H1 (cell line): ENCODE data around the gene CYP17A1. TPM values are rescaled to one million over a fixed set of nuclear protein-coding genes. Genes with fewer than 3 reads are reported as not detected.

ENCODE experiments used
- CTCF ChIA-PET: fragments of 300-600 bp; sonication (Branson Sonifier 250); formaldehyde crosslinking; loops from one replicate; lab custom pipeline; 2021; ENCODE audit not compliant: partially characterized antibody; lab: Charles Lee
- POLR2A ChIA-PET: fragments of 300-600 bp; sonication (Branson Sonifier 250); formaldehyde crosslinking; loops from one replicate; lab custom pipeline; 2021; ENCODE audit warnings: inconsistent platforms; ENCODE audit not compliant: partially characterized antibody; lab: Charles Lee
- DNase-seq, 2 experiments: peaks; one replicate each; pipeline versions ENCODE4 v3.0.0 to v3.0.0-alpha.2; 2010 to 2022; ENCODE audit warnings: low spot score in 2 of 2, low read depth in 1 of 2, mixed read lengths in 1 of 2
- FAIRE-seq: peaks from 2 replicates; lab custom pipeline; 2011; peaks lifted over from hg19 to GRCh38; lab: Jason Lieb, UNC
- H2AFZ ChIP-seq: 2 replicates; pipeline ENCODE4 v1.8.1; 2012; ENCODE audit warnings: low read length, inconsistent platforms
- H2AK5ac ChIP-seq: 2 replicates; pipeline ENCODE4 v1.6.1; 2013; ENCODE audit warnings: low read depth, low read length
- H2BK120ac ChIP-seq: replicated peaks from 2 replicates; pipeline ENCODE3; 2013; ENCODE audit warnings: low read depth, low read length, inconsistent platforms
- H2BK12ac ChIP-seq: 2 replicates; pipeline ENCODE4 v1.6.1; 2013; ENCODE audit warnings: low read depth, low read length
- H2BK15ac ChIP-seq: 2 replicates; pipeline ENCODE4 v1.6.1; 2013; ENCODE audit warnings: low read length
- H2BK20ac ChIP-seq: 2 replicates; pipeline ENCODE4 v1.6.1; 2013; ENCODE audit warnings: low read length
- H2BK5ac ChIP-seq: 2 replicates; pipeline ENCODE4 v1.6.1; 2013; ENCODE audit warnings: low read depth, low read length
- H3K14ac ChIP-seq: 2 replicates; pipeline ENCODE4 v1.6.1; 2013; ENCODE audit warnings: inconsistent platforms; ENCODE audit not compliant: insufficient read length
- H3K18ac ChIP-seq: 2 replicates; pipeline ENCODE4 v1.6.1; 2013; ENCODE audit warnings: low read length; ENCODE audit errors: extremely low read depth
- H3K23ac ChIP-seq: 2 replicates; pipeline ENCODE4 v1.6.1; 2013; ENCODE audit warnings: inconsistent platforms; ENCODE audit not compliant: insufficient read length
- H3K23me2 ChIP-seq: 2 replicates; pipeline ENCODE4 v1.6.1; 2013; ENCODE audit warnings: low read depth, low read length
- H3K27ac ChIP-seq: 2 replicates; pipeline ENCODE4 v1.6.1; 2011; ENCODE audit warnings: low read depth, low read length, inconsistent platforms
- H3K27me3 ChIP-seq, 4 experiments: replicated peaks in 1 of 4; 1 replicate in 1 of 4; 2 replicates in 3 of 4; pipeline versions ENCODE4 v1.6.1 to v1.8.1; 2011 to 2013; ENCODE audit warnings: low read length in 3 of 4, mild to moderate bottlenecking in 3 of 4, inconsistent platforms in 2 of 4, mixed read lengths in 2 of 4, moderate library complexity in 1 of 4; ENCODE audit not compliant: control insufficient read depth in 3 of 4, insufficient read depth in 3 of 4; ENCODE audit errors: extremely low read depth in 1 of 4
- H3K36me3 ChIP-seq, 4 experiments: 2 replicates each; pipeline versions ENCODE4 v1.6.1 to v1.8.1; 2011 to 2013; ENCODE audit warnings: mild to moderate bottlenecking in 4 of 4, low read length in 3 of 4, moderate library complexity in 2 of 4, control low read depth in 1 of 4, inconsistent platforms in 1 of 4; ENCODE audit not compliant: insufficient read depth in 4 of 4, control insufficient read depth in 2 of 4
- H3K4ac ChIP-seq: replicated peaks from 2 replicates; pipeline ENCODE3; 2013; ENCODE audit warnings: low read length, low read depth, mixed read lengths, inconsistent platforms; ENCODE audit not compliant: insufficient read length
- H3K4me1 ChIP-seq, 4 experiments: replicated peaks in 1 of 4; 1 replicate in 1 of 4; 2 replicates in 3 of 4; pipeline versions ENCODE4 v1.6.1 to v1.8.1; 2011 to 2013; ENCODE audit warnings: low read length in 3 of 4, inconsistent platforms in 2 of 4, mixed read lengths in 1 of 4; ENCODE audit not compliant: insufficient read depth in 4 of 4, control insufficient read depth in 3 of 4
- H3K4me2 ChIP-seq, 2 experiments: 2 replicates each; pipeline versions ENCODE4 v1.6.1 to v1.8.1; 2011 to 2013; ENCODE audit warnings: low read depth in 2 of 2, low read length in 2 of 2, control low read depth in 1 of 2, inconsistent platforms in 1 of 2, mild to moderate bottlenecking in 1 of 2; ENCODE audit not compliant: insufficient read depth in 1 of 2
- H3K4me3 ChIP-seq, 4 experiments: fragments of 200-600, 300-600 bp in 1 of 4; sonication (generic), shearing (Covaris generic), sonication (Bioruptor Twin) in 1 of 4; 2 replicates each; pipeline versions ENCODE4 v1.5.1 to v1.8.1; 2011 to 2016; ENCODE audit warnings: low read length in 4 of 4, low read depth in 3 of 4, control low read depth in 2 of 4, inconsistent platforms in 2 of 4, mild to moderate bottlenecking in 2 of 4, mixed read lengths in 1 of 4, moderate library complexity in 1 of 4; ENCODE audit not compliant: insufficient read depth in 2 of 4; ENCODE audit errors: extremely low read depth in 1 of 4
- H3K56ac ChIP-seq: replicated peaks from 2 replicates; pipeline ENCODE3; 2013; ENCODE audit warnings: low read depth, mild to moderate bottlenecking, mixed read lengths, low read length, inconsistent platforms; ENCODE audit not compliant: insufficient read length
- H3K79me1 ChIP-seq: 2 replicates; pipeline ENCODE4 v1.6.1; 2013; ENCODE audit warnings: low read depth, low read length, control low read depth
- H3K79me2 ChIP-seq, 2 experiments: 2 replicates each; pipeline versions ENCODE4 v1.6.1 to v1.8.1; 2012 to 2013; ENCODE audit warnings: low read length in 2 of 2, mild to moderate bottlenecking in 2 of 2, inconsistent platforms in 1 of 2; ENCODE audit not compliant: insufficient read depth in 2 of 2, control insufficient read depth in 1 of 2
- H3K9ac ChIP-seq, 4 experiments: replicated peaks in 1 of 4; 1 replicate in 1 of 4; 2 replicates in 3 of 4; pipeline versions ENCODE4 v1.6.1 to v1.8.1; 2011 to 2013; ENCODE audit warnings: low read depth in 3 of 4, low read length in 3 of 4, control low read depth in 2 of 4, mild to moderate bottlenecking in 2 of 4, moderate library complexity in 2 of 4, inconsistent platforms in 1 of 4; ENCODE audit errors: extremely low read depth in 1 of 4
- H3K9me3 ChIP-seq, 2 experiments: 2 replicates each; pipeline versions ENCODE4 v1.6.1 to v1.8.1; 2012 to 2013; ENCODE audit warnings: mild to moderate bottlenecking in 2 of 2, moderate library complexity in 2 of 2, control low read depth in 1 of 2, inconsistent platforms in 1 of 2, low read depth in 1 of 2, low read length in 1 of 2, mixed read lengths in 1 of 2; ENCODE audit not compliant: insufficient read depth in 2 of 2
- H4K20me1 ChIP-seq, 2 experiments: replicated peaks in 1 of 2; 2 replicates each; pipeline versions ENCODE3 to v1.8.1; 2011 to 2013; ENCODE audit warnings: inconsistent platforms in 2 of 2, low read length in 2 of 2, mild to moderate bottlenecking in 1 of 2; ENCODE audit not compliant: insufficient read depth in 2 of 2, control insufficient read depth in 1 of 2
- H4K5ac ChIP-seq: 2 replicates; pipeline ENCODE4 v1.6.1; 2013; ENCODE audit warnings: low read length, low read depth, mixed read lengths, inconsistent platforms; ENCODE audit not compliant: insufficient read length
- H4K8ac ChIP-seq: 2 replicates; pipeline ENCODE4 v1.8.0; 2013; ENCODE audit warnings: mild to moderate bottlenecking, moderate library complexity, low read length, inconsistent platforms; ENCODE audit not compliant: insufficient read depth; ENCODE audit errors: extremely low read depth
- H4K91ac ChIP-seq: replicated peaks from 2 replicates; pipeline ENCODE3; 2013; ENCODE audit warnings: low read length, mixed read lengths, inconsistent platforms; ENCODE audit not compliant: insufficient read length
- CBX5 ChIP-seq: fragments of 300-800, 300-1000 bp; sonication (generic); IDR thresholded peaks from 2 replicates; pipeline ENCODE4 v1.7.1; 2016; ENCODE audit warnings: antibody characterized with exemption, low read length, low read depth
- CEBPB ChIP-seq: IDR thresholded peaks from 2 replicates; pipeline ENCODE4 v1.6.1; 2012; ENCODE audit warnings: low read depth, low read length
- CREB1 ChIP-seq: IDR thresholded peaks from 2 replicates; pipeline ENCODE4 v1.6.1; 2012; ENCODE audit warnings: inconsistent platforms
- JUN ChIP-seq: IDR thresholded peaks from 2 replicates; pipeline ENCODE4 v1.6.1; 2011; ENCODE audit warnings: low read depth, mild to moderate bottlenecking, improper control_type of control experiment, low read length
- POLR2A ChIP-seq, 2 experiments: IDR thresholded peaks; 1 replicate in 1 of 2; 2 replicates in 1 of 2; pipeline ENCODE4 v1.6.1; 2011; ENCODE audit warnings: low read depth in 2 of 2, low read length in 2 of 2, mild to moderate bottlenecking in 2 of 2; ENCODE audit errors: control extremely low read depth in 1 of 2
- POLR2AphosphoS5 ChIP-seq: IDR thresholded peaks from 2 replicates; pipeline ENCODE4 v1.6.1; 2011; ENCODE audit warnings: low read depth, low read length
- RAD21 ChIP-seq, 2 experiments: IDR thresholded peaks in 1 of 2; conservative IDR thresholded peaks in 1 of 2; 2 replicates each; pipeline ENCODE4 v1.6.1; 2011; ENCODE audit warnings: low read depth in 2 of 2, low read length in 2 of 2, improper control_type of control experiment in 1 of 2, inconsistent platforms in 1 of 2, mild to moderate bottlenecking in 1 of 2, moderate library complexity in 1 of 2
- RBBP5 ChIP-seq: IDR thresholded peaks from 2 replicates; pipeline ENCODE4 v1.7.1; 2012; ENCODE audit warnings: low read depth, mild to moderate bottlenecking, inconsistent platforms, low read length, moderate library complexity, borderline replicate concordance
- RFX5 ChIP-seq: IDR thresholded peaks from 2 replicates; pipeline ENCODE4 v1.6.1; 2011; ENCODE audit warnings: low read depth, low read length, improper control_type of control experiment, borderline replicate concordance
- RNF2 ChIP-seq: fragments of 200-900, 300-1000 bp; sonication (generic); IDR thresholded peaks from 2 replicates; pipeline ENCODE4 v1.7.1; 2016; ENCODE audit warnings: borderline replicate concordance, low read depth, mild to moderate bottlenecking, antibody characterized with exemption, low read length; ENCODE audit not compliant: poor library complexity, severe bottlenecking; ENCODE audit errors: missing control alignments
- SAP30 ChIP-seq: fragments of 300-600 bp; sonication (generic); IDR thresholded peaks from 2 replicates; pipeline ENCODE4 v1.7.1; 2012; ENCODE audit warnings: low read length, moderate library complexity, mild to moderate bottlenecking, inconsistent platforms; ENCODE audit not compliant: insufficient read depth, insufficient replicate concordance
- SP1 ChIP-seq: IDR thresholded peaks from 2 replicates; pipeline ENCODE4 v1.6.1; 2011; ENCODE audit warnings: low read depth, low read length
- YY1 ChIP-seq: IDR thresholded peaks from 2 replicates; pipeline ENCODE4 v1.6.1; 2011; ENCODE audit warnings: low read depth, mild to moderate bottlenecking, low read length
- WGBS, 2 experiments: shearing (Covaris generic) in 1 of 2; methylation state at CpG; one replicate each; pipeline versions ENCODE4 v1.1.6 to v1.1.7; 2013 to 2015; ENCODE audit warnings: low lambda C conversion rate in 2 of 2, mixed read lengths in 2 of 2, inconsistent platforms in 1 of 2, low coverage in 1 of 2, missing lambda C conversion rate in 1 of 2; ENCODE audit not compliant: insufficient replicate concordance in 2 of 2, insufficient coverage in 1 of 2, insufficient read length in 1 of 2; ENCODE audit errors: extremely low coverage in 1 of 2, missing lambda C conversion rate in 1 of 2; 5-methylcytosine and 5-hydroxymethylcytosine counted together
- polyA plus RNA-seq, 7 experiments: library from polyadenylated mRNA; depleted of rRNA in 3 of 7; stranded (reverse) in 5 of 7; unstranded in 2 of 7; fragments of >200 nt in 5 of 7; fragments of 200-250 nt in 2 of 7; gene quantifications; 1 replicate in 5 of 7; 2 replicates in 1 of 7; 4 replicates in 1 of 7; pipeline versions ENCODE4 v1.2.1 to v1.2.3, GENCODE V29; 2011 to 2013; ENCODE audit warnings: missing spikeins in 2 of 7, mixed read lengths in 2 of 7
- total RNA-seq: library from RNA; stranded (reverse); fragmentation: NEBNext Ultra II Directional; extraction: Animal tissue kit (Norgen Biotek cat#: 25700); gene quantifications from 2 replicates; pipeline ENCODE4 v1.2.1, GENCODE V29; 2021

The CYP17A1 gene
- total and polyA plus RNA-seq, 2 of the 8 experiments (the other 6 are each of a cell fraction or from before 2014, with no cell fraction given): not detected

DNA sequence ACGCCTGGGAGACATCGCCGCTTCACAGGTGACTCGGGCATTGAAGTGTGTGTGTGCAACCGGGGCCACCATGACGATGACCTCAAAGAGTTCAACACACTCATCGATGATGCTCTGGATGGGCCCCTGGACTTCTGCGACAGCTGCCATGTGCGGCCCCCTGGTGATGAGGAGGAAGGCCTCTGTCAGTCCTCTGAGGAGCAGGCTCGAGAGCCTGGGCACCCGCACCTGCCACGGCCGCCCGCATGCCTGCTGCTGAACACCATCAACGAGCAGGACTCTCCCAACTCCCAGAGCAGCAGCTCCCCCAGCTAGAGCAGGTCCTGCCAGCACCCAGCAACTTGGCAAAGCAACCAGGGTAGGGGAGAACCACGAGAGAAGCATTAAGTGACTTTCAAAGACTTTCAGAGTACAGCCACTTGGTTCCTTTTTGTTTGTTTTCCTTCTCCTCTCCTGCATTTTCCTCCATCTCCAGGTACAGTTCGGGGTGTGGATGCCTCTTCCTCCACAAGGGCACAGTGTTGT, 24.1 kb downstream of the CYP17A1 start:
- Histone ChIP-seq H3K4me1 (peaks cover 0 to 7% (median 3%) of the 10 kb centered on the region in 4 experiments; a peak in 5 of 7 replicates), H3K23me2 (no peaks in the 10 kb centered on the region), H2BK20ac (no peak overlapping the region), H3K27me3 (no peaks in the 10 kb centered on the region), H3K4ac (no peak overlapping the region), H3K79me2 (no peaks in the 10 kb centered on the region), H2BK120ac (no peak overlapping the region), H3K56ac (no peak overlapping the region), H3K14ac (no peak overlapping the region), H3K23ac (no peak overlapping the region), H4K20me1 (no peaks in the 10 kb centered on the region), H3K18ac (no peak overlapping the region), H2BK15ac (no peak overlapping the region), H4K8ac (no peak overlapping the region), H2AK5ac (no peak overlapping the region), H4K91ac (no peak overlapping the region), H2BK12ac (no peak overlapping the region), H4K5ac (no peak overlapping the region), H3K4me2 (no peak overlapping the region), H3K79me1 (no peaks in the 10 kb centered on the region), H3K4me3 (no peak overlapping the region), H2BK5ac (no peak overlapping the region), H3K36me3 (peaks cover 0 to 7% (median 2%) of the 10 kb centered on the region in 4 experiments; a peak in 2 of 8 replicates), H3K27ac (no peak overlapping the region), H2AFZ (no peak overlapping the region), H3K9me3 (no peaks in the 10 kb centered on the region), H3K9ac (no peak overlapping the region)
- no peak for TF ChIP-seq POLR2AphosphoS5
- TF ChIP-seq RFX5: no peak
- TF ChIP-seq JUN: no peak
- no peak for TF ChIP-seq CBX5
- TF ChIP-seq RBBP5: no peak
- TF ChIP-seq RNF2: no peak
- no peak for TF ChIP-seq SAP30
- no peak for TF ChIP-seq YY1
- TF ChIP-seq RAD21 (IDR thresholded peaks at IDR 0.05 in 1 of 2, conservative IDR thresholded peaks at IDR 0.05 in 1 of 2; ENCODE audit: low read depth in 2 of 2, low read length in 2 of 2): no peak
- TF ChIP-seq CEBPB: no peak
- TF ChIP-seq CREB1: no peak
- no peak for TF ChIP-seq POLR2A (IDR thresholded peaks at IDR 0.05; ENCODE audit: control extremely low read depth in 1 of 2, low read depth in 2 of 2, low read length in 2 of 2)
- TF ChIP-seq SP1: no peak
- POLR2A ChIA-PET: interaction anchor here (0.8 to 1.5 kb wide), 3 partner anchors 13 to 130 kb away, joined by 3 read pairs; no protein-coding TSS in a partner anchor
- CTCF ChIA-PET: interaction anchor here (0.6 to 1.4 kb wide), 4 partner anchors 11 to 197 kb away, joined by 3 to 4 read pairs (median 3); no protein-coding TSS in a partner anchor
- DNase-seq: no peak
- FAIRE-seq: no peak
- WGBS, 2 experiments: 90% methylated on average over 17 of the region's 17 CpGs; no CpG with 5 or more reads in 1 of the 2 experiments
